ENCODE data around the gene CCT8L2. TPM values are rescaled to one million over a fixed set of nuclear protein-coding genes. Genes with fewer than 3 reads are reported as not detected.
"Not testable (repeated sequence)": the region's sequence is repeated elsewhere in the genome, so short reads cannot be mapped to it uniquely, and the experiment has no call there.

CCT8L2 gene
- total and polyA plus RNA-seq, 4 donors: not detected

GRCh38 chr22:16543310-16543709 lies 49.3 kb downstream of the CCT8L2 start:
- intact Hi-C loops (cut with DNase I); H3K27ac ChIP-seq (ENCODE audit: low read depth in 1 of 2, low read length in 2 of 2); DNase-seq; H3K4me3 ChIP-seq (ENCODE audit: low read length in 2 of 2); H3K4me1 ChIP-seq (ENCODE audit: control insufficient read depth in 1 of 2, insufficient read depth in 2 of 2, low read length in 2 of 2); H3K36me3 ChIP-seq (ENCODE audit: control insufficient read depth in 1 of 2, insufficient read depth in 2 of 2, low read length in 1 of 2); H3K27me3 ChIP-seq (ENCODE audit: control insufficient read depth in 1 of 2, insufficient read depth in 2 of 2, low read length in 1 of 2); H3K9me3 ChIP-seq (ENCODE audit: control insufficient read depth, low read length); ATAC-seq (ENCODE audit: low FRiP score): not testable (repeated sequence)
- WGBS, 2 donors: 61 to 70% methylated on average over 1 of the region's 1 CpG

Other genes with a start within 250 kb of the CCT8L2 start
- gene XKR3, start 232.6 kb upstream of the CCT8L2 start, total RNA-seq: not detected
- gene XKR3, start 232.6 kb upstream of the CCT8L2 start, polyA plus RNA-seq: not detected